ENCODE measurements around the gene MTG1.

Gene MTG1

GRCh38 chr10:133471300-133472109, 77.5 kb downstream of the MTG1 start:
- no peak for DNase-seq

Measured in NCI-H524 (cell line).